ELR (cell line): ENCODE measurements around the gene SORBS1.

Experiments used
- DNase-seq: peaks from one replicate; pipeline ENCODE4 v3.0.0-alpha.2; 2015; ENCODE audit warnings: low read depth

Gene SORBS1

DNA sequence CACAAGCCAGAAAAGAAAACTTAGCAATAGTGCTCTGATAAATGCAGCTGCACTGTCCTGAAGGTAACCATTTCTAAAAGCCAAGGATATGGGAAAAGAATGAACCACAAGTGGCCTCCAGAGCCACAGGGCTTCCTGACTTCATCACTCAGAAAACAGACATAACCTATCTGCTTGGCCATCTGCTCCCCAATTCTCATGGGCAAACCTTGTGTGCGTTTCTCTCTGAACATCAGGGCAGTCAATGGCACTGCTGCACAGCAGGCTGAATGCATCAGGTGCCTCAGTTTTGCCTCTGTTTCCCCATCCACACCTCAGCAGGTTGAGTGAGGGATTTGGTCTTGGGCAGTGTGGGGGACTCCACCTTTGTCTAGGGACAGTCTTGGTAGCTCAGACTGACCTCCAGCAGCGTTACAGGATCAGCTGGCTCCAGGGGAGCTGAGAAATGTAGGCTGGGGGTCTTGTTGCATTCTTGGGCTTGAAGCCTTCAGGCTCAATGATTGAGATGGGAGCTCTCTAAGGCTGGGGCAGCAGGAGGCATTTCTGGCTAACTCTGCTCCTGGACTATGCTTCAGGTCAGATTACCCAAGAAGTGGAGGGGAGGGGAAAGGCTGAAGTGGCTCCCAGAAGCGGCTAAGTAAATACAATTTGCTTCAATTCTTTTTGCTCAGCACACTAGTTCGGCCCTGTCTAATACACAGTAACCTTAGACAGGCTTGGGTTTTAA, 246.8 kb downstream of the SORBS1 start:
- DNase-seq: no peak

GRCh38 chr10:95312986-95313495, 248.1 kb downstream of the SORBS1 start:
- no peak for DNase-seq

DNA sequence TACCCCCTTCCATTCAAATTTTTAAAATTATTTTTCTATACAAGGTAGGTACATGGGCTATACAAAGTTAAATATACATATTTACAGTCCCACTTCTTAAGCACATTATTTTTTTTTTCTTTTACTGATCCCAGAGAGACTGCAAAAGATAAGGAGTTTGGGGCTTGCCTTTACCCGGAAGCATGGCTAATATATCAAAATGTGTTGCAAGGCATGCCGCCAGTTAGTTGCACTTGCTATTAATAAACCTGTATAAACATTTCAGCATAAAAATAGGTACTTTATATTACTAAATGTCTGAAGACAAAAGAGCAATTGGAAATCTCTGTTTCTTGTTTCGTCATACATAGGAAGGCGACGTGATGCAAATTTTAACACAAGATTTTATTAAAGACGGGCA, 248.9 kb downstream of the SORBS1 start:
- DNase-seq: no peak

DNA sequence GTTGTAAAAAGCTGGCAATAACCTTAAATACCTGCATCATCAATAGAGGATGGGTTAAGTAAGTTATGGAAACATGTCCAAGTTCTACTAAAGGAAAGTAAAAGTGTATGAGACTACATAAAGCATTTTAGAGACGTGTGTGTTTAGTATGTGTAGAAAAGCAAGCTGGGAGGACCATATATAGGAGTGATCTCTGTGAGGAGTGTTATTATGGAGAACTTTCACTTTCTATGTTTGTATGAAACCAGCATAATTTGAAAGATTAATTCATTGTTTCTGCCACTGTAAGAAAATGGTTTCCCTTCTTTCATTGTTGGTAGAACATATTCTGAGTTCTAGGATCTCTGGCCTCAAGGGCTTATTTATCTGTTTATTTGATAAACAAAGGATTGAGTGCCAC, 251.2 kb downstream of the SORBS1 start:
- no peak for DNase-seq

GRCh38 chr10:95308389-95309302, 252.5 kb downstream of the SORBS1 start:
- DNase-seq: peak; percentile 98

- no peak for DNase-seq
Observed at GRCh38 chr10:95306851-95307250, 254.3 kb downstream of the SORBS1 start.

DNA sequence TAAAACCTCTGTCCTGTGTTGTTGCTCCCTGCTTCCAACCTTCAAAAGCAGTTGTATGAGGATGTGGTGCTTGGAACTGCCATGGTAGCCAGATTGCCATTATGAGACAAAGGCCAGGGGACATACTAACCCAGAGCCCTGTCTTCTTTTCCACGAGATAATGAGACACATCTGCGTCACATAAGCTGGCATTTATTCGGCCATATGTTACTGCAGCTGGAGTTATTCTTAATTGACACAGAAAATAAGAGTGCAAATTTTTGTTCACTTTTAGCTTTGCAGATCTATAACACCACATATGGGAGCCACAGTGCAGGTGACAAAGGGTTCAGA, 254.9 kb downstream of the SORBS1 start:
- no peak for DNase-seq

- no peak for DNase-seq
Observed at GRCh38 chr10:95305606-95306317, 255.4 kb downstream of the SORBS1 start.

DNA sequence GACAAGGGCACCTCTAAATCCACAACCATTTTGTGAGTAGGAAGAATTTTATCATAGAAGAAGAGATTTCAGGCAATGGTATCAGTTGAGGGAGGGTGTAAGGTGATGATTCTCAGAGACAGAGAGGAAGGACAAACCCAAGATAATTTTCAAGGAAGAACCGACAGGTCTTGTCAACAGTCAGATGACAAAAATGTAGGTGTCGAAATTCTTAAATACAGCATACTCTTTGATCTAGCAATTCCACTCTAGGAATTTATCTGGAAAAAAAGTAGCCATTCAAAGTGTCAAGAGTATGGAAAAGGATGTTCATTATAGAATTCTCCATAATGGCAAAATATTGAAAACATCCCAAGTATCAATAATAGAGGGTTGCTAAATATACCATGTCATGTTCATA, 256.2 kb downstream of the SORBS1 start:
- DNase-seq: no peak

GRCh38 chr10:95304463-95304862, 256.7 kb downstream of the SORBS1 start:
- no peak for DNase-seq

DNA sequence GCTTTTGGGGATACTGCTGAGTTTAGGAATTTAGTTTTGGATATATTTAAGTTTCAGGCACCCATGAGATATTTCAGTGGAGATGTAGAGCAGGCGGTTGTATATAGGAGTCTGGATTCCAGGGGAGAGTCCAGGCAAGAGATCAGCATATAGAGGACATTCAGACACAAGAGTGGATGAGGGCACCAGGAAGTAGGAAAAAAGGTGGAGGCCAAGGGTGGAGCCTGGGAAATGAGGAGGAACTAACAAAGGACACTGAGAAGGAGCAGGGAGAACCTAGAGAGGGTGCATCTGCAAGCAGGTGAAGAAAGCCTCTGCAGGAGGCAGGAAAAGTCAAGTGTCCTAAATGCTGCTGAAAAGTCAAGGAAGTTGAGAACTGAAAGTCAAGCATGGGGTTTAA, 257.2 kb downstream of the SORBS1 start:
- DNase-seq: no peak

- no peak for DNase-seq
Observed at GRCh38 chr10:95303535-95303934, 257.6 kb downstream of the SORBS1 start.

GRCh38 chr10:95300022-95300539, 261.1 kb downstream of the SORBS1 start:
- no peak for DNase-seq

- no peak for DNase-seq
Observed at GRCh38 chr10:95297402-95297801, 263.8 kb downstream of the SORBS1 start.

DNA sequence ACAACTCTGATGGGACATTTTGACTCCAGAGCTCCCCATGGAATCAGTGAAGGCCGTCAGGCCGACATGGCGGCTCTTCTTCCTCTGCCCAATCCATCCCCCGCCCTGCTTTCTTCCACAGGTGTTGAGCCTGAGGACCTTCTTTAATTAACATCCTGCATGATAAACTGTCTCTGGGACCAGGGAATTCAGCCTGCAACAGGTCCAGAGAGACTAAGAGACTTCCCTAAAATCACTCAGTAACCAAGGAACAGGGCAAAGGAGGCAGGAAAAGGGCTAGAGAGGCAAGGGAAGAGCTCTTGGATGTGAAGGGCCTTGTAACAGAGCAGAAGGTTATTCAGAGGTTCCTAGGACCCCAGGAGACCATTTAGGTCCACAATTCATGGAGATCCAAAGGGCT, 264.4 kb downstream of the SORBS1 start:
- no peak for DNase-seq

- peak; percentile 52 for DNase-seq
Observed at GRCh38 chr10:95295031-95295755, 266.0 kb downstream of the SORBS1 start.

DNA sequence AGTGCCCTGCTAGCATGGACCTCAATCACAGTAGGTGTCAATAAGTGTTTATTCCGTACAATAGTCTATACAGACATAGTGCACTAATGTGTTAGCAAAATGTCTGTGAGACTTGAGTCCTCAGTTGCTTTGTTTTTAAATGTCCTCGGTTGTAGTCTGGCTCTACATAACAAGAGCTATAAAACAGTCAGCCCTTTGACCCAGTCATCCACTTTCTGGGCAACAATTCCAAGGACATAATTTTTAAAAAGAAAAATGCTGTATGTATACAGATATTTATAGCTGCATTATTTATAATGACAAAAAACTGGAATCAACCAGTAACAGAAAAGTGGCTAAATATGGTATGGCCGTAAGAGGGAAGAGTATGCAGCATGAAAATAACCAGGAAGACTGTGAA, 267.5 kb downstream of the SORBS1 start:
- DNase-seq: no peak

GRCh38 chr10:95291365-95292039, 269.7 kb downstream of the SORBS1 start:
- no peak for DNase-seq

DNA sequence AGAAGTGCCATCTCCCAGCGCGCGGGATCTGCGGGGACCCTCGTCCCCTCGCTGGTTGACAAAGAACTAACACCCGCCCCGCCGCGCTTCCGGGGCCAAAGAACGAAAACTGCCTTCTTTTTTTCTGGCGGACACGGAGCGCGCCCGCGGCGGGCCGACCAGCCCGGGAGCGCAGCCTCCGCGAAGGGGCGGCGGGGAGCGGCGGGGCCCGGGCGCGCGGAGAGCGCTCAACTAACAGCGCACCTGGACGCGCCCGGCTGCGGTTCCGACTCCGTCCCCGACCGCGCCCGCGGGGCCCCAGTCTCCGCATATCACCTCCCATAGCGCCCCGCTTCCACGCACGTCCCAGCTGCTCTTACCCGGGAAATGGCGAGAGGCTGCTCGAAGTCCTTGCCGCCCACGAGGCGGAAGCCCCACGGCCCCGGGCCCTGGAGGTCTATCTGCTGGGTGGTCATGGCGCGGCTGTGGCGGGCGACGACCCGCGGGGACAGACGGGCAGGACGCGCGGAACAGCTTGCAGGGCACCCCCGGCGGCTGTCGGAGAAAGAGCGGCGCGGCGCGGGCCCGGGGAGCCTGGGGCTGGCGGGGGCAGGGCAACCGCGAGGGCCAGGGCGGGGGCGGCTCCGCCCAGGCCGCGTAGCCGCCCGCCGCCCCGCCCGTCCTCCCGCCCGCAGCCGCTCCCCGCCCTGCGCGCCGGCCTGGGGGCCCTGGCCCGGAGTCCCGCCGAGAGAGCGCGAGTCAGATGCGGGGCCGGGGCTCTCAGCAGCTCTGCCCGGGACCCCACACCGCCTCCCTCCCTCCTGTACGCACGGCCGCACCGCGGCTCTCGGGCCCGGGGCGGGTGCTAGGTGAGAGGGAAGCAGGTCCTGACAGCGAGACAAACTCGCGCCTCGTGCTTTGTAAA, 270.5 kb downstream of the SORBS1 start, which contains the start of gene PDLIM1:
Gene PDLIM1, minus strand, starts transcription at position 543 of the 904 bp plus-strand sequence. Its CDS starts 88 bp downstream, at position 455.
- DNase-seq: peak; percentile 77

DNA sequence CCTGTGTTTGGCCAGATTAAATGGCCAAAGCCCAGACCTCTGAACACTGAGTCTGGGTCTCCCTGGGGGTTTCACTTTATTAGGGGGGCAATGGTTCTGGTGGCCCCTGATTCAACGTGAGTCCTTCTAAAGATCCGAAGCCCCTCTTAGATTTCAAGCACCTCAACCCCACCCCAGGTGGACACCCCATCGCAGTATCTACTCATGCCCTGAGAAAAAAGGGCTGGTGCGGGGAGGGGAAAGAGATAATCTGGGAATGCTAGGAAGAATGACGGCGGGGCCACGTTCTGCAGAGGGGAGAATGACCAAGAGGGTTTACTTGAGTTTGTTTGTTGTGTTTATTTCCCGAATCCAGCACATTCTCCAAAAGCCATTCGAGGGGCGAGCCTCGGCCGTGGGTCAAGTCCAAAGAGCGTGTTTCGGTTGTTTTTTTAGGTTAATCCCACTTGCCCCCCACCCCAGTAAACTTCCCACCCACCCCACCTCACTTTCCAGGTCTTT, 271.2 kb downstream of the SORBS1 start:
- DNase-seq: peak; percentile 18
